Measurements from ENCODE around the gene ADGRA1.

DNA sequence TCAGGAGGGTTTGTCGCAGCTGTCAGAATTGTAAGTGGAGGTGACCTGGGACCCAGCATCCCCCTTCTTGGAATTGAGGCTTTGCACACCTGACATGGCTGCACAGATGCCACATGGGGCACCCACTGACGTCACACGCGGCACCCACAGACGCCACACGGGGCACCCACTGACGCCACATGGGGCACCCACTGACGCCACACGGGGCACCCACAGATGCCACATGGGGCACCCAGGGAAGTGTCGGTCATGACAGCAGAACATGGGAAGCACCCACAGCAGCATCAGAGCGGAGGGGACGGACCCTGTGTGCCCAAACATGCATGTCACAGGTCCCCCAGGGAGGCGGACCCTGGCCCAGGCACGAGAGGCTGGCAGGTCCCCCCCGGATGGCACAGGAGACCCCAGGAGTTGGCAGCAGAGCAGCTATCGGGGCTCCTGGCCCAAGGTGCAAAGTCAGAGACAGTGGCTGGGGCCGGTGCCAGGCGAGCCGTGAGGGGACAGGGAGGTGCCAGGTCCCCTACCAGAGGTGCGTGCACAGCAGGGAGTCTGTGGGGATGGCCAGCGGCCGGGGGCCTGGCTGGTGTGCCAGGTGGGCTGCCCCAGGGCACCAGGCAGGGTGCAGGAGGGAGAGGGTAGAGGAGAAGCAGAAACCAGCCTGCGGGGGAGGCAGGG is 93.4 kb downstream of the ADGRA1 start:
- TF ChIP-seq, protein P1, sequence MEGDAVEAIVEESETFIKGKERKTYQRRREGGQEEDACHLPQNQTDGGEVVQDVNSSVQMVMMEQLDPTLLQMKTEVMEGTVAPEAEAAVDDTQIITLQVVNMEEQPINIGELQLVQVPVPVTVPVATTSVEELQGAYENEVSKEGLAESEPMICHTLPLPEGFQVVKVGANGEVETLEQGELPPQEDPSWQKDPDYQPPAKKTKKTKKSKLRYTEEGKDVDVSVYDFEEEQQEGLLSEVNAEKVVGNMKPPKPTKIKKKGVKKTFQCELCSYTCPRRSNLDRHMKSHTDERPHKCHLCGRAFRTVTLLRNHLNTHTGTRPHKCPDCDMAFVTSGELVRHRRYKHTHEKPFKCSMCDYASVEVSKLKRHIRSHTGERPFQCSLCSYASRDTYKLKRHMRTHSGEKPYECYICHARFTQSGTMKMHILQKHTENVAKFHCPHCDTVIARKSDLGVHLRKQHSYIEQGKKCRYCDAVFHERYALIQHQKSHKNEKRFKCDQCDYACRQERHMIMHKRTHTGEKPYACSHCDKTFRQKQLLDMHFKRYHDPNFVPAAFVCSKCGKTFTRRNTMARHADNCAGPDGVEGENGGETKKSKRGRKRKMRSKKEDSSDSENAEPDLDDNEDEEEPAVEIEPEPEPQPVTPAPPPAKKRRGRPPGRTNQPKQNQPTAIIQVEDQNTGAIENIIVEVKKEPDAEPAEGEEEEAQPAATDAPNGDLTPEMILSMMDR (IDR thresholded peaks at IDR 0.05) = no peak
- TF ChIP-seq EP300 (IDR thresholded peaks at IDR 0.05) (no peak), POLR2AphosphoS5 (IDR thresholded peaks at IDR 0.05) (no peak)

All from sigmoid colon (tissue), 4 donors.